ENCODE results near the gene IL1RAPL1. TPM values are rescaled to one million over a fixed set of nuclear protein-coding genes. Genes with fewer than 3 reads are reported as not detected.
A peak's percentile ranks its signal among the peaks of the same experiment; 100 is the strongest.

The IL1RAPL1 gene
- total and polyA plus RNA-seq, 2 donors (not counting 1 experiment from before 2014, with no cell fraction given), result 0.25 to 2.8 TPM

DNA sequence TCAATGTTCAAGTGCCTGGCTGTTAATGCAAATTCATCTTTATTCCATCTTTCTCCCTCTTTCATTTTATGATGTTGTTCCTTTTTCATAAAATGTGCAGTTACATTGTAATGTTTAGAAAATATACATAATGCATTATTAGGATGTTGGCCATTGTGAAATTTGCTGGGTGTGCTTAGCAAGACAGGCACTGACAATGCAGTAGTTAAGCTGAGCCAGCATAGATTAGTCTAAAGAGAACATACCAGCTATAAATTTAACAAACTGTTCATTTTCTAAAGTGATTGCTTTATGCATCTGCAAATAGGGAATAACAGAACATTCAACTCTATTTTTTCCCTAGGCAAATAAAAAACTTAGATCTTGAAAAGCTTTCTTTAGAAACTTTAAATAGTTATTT, 436.0 kb downstream of the IL1RAPL1 start:
- no peak overlapping the region for H2AFZ ChIP-seq (ENCODE audit: low read length)
- no peaks in the 10 kb centered on the region for H3K4me1 ChIP-seq (ENCODE audit: control insufficient read depth, extremely low read depth, insufficient read depth, low read length)
- TF ChIP-seq, protein P1, sequence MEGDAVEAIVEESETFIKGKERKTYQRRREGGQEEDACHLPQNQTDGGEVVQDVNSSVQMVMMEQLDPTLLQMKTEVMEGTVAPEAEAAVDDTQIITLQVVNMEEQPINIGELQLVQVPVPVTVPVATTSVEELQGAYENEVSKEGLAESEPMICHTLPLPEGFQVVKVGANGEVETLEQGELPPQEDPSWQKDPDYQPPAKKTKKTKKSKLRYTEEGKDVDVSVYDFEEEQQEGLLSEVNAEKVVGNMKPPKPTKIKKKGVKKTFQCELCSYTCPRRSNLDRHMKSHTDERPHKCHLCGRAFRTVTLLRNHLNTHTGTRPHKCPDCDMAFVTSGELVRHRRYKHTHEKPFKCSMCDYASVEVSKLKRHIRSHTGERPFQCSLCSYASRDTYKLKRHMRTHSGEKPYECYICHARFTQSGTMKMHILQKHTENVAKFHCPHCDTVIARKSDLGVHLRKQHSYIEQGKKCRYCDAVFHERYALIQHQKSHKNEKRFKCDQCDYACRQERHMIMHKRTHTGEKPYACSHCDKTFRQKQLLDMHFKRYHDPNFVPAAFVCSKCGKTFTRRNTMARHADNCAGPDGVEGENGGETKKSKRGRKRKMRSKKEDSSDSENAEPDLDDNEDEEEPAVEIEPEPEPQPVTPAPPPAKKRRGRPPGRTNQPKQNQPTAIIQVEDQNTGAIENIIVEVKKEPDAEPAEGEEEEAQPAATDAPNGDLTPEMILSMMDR (conservative IDR thresholded peaks at IDR 0.05 in 1 of 2, IDR thresholded peaks at IDR 0.05 in 1 of 2; ENCODE audit: low read depth in 1 of 2, low read length in 2 of 2), result no peak
- no peak for TF ChIP-seq EZH2 (IDR thresholded peaks at IDR 0.05; ENCODE audit: low read length, missing control alignments)
- H3K9ac ChIP-seq (ENCODE audit: insufficient read depth, low read length), result no peak overlapping the region
- H3K79me2 ChIP-seq (ENCODE audit: control insufficient read depth, insufficient read depth, low read length), result no peaks in the 10 kb centered on the region
- no peak for DNase-seq (ENCODE audit: low read depth in 2 of 2)
- H4K20me1 ChIP-seq (ENCODE audit: control insufficient read depth, extremely low read depth, insufficient read depth, low read length), result no peaks in the 10 kb centered on the region
- H3K36me3 ChIP-seq (ENCODE audit: control insufficient read depth, insufficient read depth, low read length), result no peaks in the 10 kb centered on the region
- H3K27me3 ChIP-seq (ENCODE audit: control insufficient read depth, insufficient read depth, low read length), result no peaks in the 10 kb centered on the region
- H3K4me2 ChIP-seq (ENCODE audit: extremely low read depth, insufficient read depth, low read length), result no peak overlapping the region
- H3K9me3 ChIP-seq (ENCODE audit: control insufficient read depth, insufficient read depth, low read depth, low read length), result no peaks in the 10 kb centered on the region
- H3K27ac ChIP-seq (ENCODE audit: insufficient read depth, low read length), result no peak overlapping the region
- H3K4me3 ChIP-seq (replicated peaks in 1 of 4; ENCODE audit: control extremely low read depth in 1 of 4, insufficient read depth in 1 of 4, low read depth in 3 of 4, low read length in 4 of 4), result no peak overlapping the region

- Histone ChIP-seq H3K4me1 (ENCODE audit: control insufficient read depth, extremely low read depth, insufficient read depth, low read length) (no peaks in the 10 kb centered on the region), H3K27ac (ENCODE audit: insufficient read depth, low read length) (no peak overlapping the region), H3K4me2 (ENCODE audit: extremely low read depth, insufficient read depth, low read length) (no peak overlapping the region), H3K79me2 (ENCODE audit: control insufficient read depth, insufficient read depth, low read length) (no peaks in the 10 kb centered on the region), H3K9me3 (ENCODE audit: control insufficient read depth, insufficient read depth, low read depth, low read length) (no peaks in the 10 kb centered on the region), H4K20me1 (ENCODE audit: control insufficient read depth, extremely low read depth, insufficient read depth, low read length) (no peaks in the 10 kb centered on the region), H3K9ac (ENCODE audit: insufficient read depth, low read length) (no peak overlapping the region), H3K4me3 (replicated peaks in 1 of 4; ENCODE audit: control extremely low read depth in 1 of 4, insufficient read depth in 1 of 4, low read depth in 3 of 4, low read length in 4 of 4) (no peak overlapping the region), H3K36me3 (ENCODE audit: control insufficient read depth, insufficient read depth, low read length) (no peaks in the 10 kb centered on the region), H2AFZ (ENCODE audit: low read length) (no peak overlapping the region), H3K27me3 (ENCODE audit: control insufficient read depth, insufficient read depth, low read length) (no peaks in the 10 kb centered on the region)
- no peak for TF ChIP-seq EZH2 (IDR thresholded peaks at IDR 0.05; ENCODE audit: low read length, missing control alignments)
- TF ChIP-seq, protein P1 (conservative IDR thresholded peaks at IDR 0.05 in 1 of 2, IDR thresholded peaks at IDR 0.05 in 1 of 2; ENCODE audit: low read depth in 1 of 2, low read length in 2 of 2), result no peak
- peak in 1 of 2 donors; percentile 31 for DNase-seq (ENCODE audit: low read depth in 2 of 2)
Measured at GRCh38 chrX:29024871-29025270, 437.6 kb downstream of the IL1RAPL1 start.

GRCh38 chrX:29039501-29039900, 452.3 kb downstream of the IL1RAPL1 start:
- Histone ChIP-seq H2AFZ (ENCODE audit: low read length) (no peak overlapping the region), H3K27me3 (ENCODE audit: control insufficient read depth, insufficient read depth, low read length) (no peaks in the 10 kb centered on the region), H3K27ac (ENCODE audit: insufficient read depth, low read length) (no peak overlapping the region), H3K79me2 (ENCODE audit: control insufficient read depth, insufficient read depth, low read length) (no peaks in the 10 kb centered on the region), H3K4me3 (replicated peaks in 1 of 4; ENCODE audit: control extremely low read depth in 1 of 4, insufficient read depth in 1 of 4, low read depth in 3 of 4, low read length in 4 of 4) (no peak overlapping the region), H3K9me3 (ENCODE audit: control insufficient read depth, insufficient read depth, low read depth, low read length) (no peaks in the 10 kb centered on the region), H3K36me3 (ENCODE audit: control insufficient read depth, insufficient read depth, low read length) (no peaks in the 10 kb centered on the region), H3K4me1 (ENCODE audit: control insufficient read depth, extremely low read depth, insufficient read depth, low read length) (no peaks in the 10 kb centered on the region), H3K4me2 (ENCODE audit: extremely low read depth, insufficient read depth, low read length) (no peak overlapping the region), H4K20me1 (ENCODE audit: control insufficient read depth, extremely low read depth, insufficient read depth, low read length) (no peaks in the 10 kb centered on the region), H3K9ac (ENCODE audit: insufficient read depth, low read length) (no peak overlapping the region)
- TF ChIP-seq, protein P1 (conservative IDR thresholded peaks at IDR 0.05 in 1 of 2, IDR thresholded peaks at IDR 0.05 in 1 of 2; ENCODE audit: low read depth in 1 of 2, low read length in 2 of 2), result no peak
- TF ChIP-seq EZH2 (IDR thresholded peaks at IDR 0.05; ENCODE audit: low read length, missing control alignments), result no peak
- no peak for DNase-seq (ENCODE audit: low read depth in 2 of 2)

All from fibroblast of lung (primary cell).